ENCODE results near the gene LTBP1.
A peak's percentile ranks its signal among the peaks of the same experiment; 100 is the strongest.

LTBP1 gene

GRCh38 chr2:32947076-32947483 is 327 bp downstream of the LTBP1 start:
- Histone ChIP-seq H3K36me3 (ENCODE audit: control insufficient read depth in 2 of 2, insufficient read depth in 2 of 2, low read length in 2 of 2) (no peaks in the 10 kb centered on the region), H3K9ac (ENCODE audit: low read depth in 1 of 2, low read length in 2 of 2) (peak overlapping the region in 1 of 2 donors; percentile 73), H3K27me3 (ENCODE audit: control insufficient read depth in 2 of 2, insufficient read depth in 2 of 2, low read length in 2 of 2) (no peaks in the 10 kb centered on the region), H3K4me1 (ENCODE audit: control insufficient read depth in 2 of 2, insufficient read depth in 2 of 2, low read length in 2 of 2) (peaks cover 3 to 8% of the 10 kb centered on the region in 2 donors), H3K27ac (ENCODE audit: low read depth in 2 of 2, low read length in 2 of 2) (peak overlapping the region; percentile 69 to 78), H3K9me3 (ENCODE audit: control insufficient read depth in 2 of 2, low read length in 2 of 2) (no peaks in the 10 kb centered on the region), H3K4me3 (ENCODE audit: low read length in 2 of 2) (peak overlapping the region; percentile 73)

GRCh38 chr2:32947484-32948143 is 861 bp downstream of the LTBP1 start:
- H3K36me3 ChIP-seq (ENCODE audit: control insufficient read depth in 2 of 2, insufficient read depth in 2 of 2, low read length in 2 of 2), result no peaks in the 10 kb centered on the region
- H3K27ac ChIP-seq (ENCODE audit: low read depth in 2 of 2, low read length in 2 of 2), result peak overlapping the region; percentile 69 to 78
- peaks cover 3 to 8% of the 10 kb centered on the region in 2 donors for H3K4me1 ChIP-seq (ENCODE audit: control insufficient read depth in 2 of 2, insufficient read depth in 2 of 2, low read length in 2 of 2)
- H3K9ac ChIP-seq (ENCODE audit: low read depth in 1 of 2, low read length in 2 of 2), result peak overlapping the region; percentile 41 to 73
- no peaks in the 10 kb centered on the region for H3K9me3 ChIP-seq (ENCODE audit: control insufficient read depth in 2 of 2, low read length in 2 of 2)
- peak overlapping the region; percentile 73 for H3K4me3 ChIP-seq (ENCODE audit: low read length in 2 of 2)
- no peaks in the 10 kb centered on the region for H3K27me3 ChIP-seq (ENCODE audit: control insufficient read depth in 2 of 2, insufficient read depth in 2 of 2, low read length in 2 of 2)

- no peaks in the 10 kb centered on the region for H3K36me3 ChIP-seq (ENCODE audit: control insufficient read depth in 2 of 2, insufficient read depth in 2 of 2, low read length in 2 of 2)
- H3K4me3 ChIP-seq (ENCODE audit: low read length in 2 of 2), result peak overlapping the region; percentile 73
- no peaks in the 10 kb centered on the region for H3K27me3 ChIP-seq (ENCODE audit: control insufficient read depth in 2 of 2, insufficient read depth in 2 of 2, low read length in 2 of 2)
- H3K27ac ChIP-seq (ENCODE audit: low read depth in 2 of 2, low read length in 2 of 2), result no peak overlapping the region
- no peaks in the 10 kb centered on the region for H3K9me3 ChIP-seq (ENCODE audit: control insufficient read depth in 2 of 2, low read length in 2 of 2)
- H3K9ac ChIP-seq (ENCODE audit: low read depth in 1 of 2, low read length in 2 of 2), result peak overlapping the region in 1 of 2 donors; percentile 41
- H3K4me1 ChIP-seq (ENCODE audit: control insufficient read depth in 2 of 2, insufficient read depth in 2 of 2, low read length in 2 of 2), result peaks cover 3 to 8% of the 10 kb centered on the region in 2 donors
Measured at GRCh38 chr2:32948266-32948665, 1.5 kb downstream of the LTBP1 start.

- H3K27ac ChIP-seq (ENCODE audit: low read depth in 2 of 2, low read length in 2 of 2), result no peak overlapping the region
- H3K4me1 ChIP-seq (ENCODE audit: control insufficient read depth in 2 of 2, insufficient read depth in 2 of 2, low read length in 2 of 2), result peaks cover 3 to 8% of the 10 kb centered on the region in 2 donors
- no peaks in the 10 kb centered on the region for H3K27me3 ChIP-seq (ENCODE audit: control insufficient read depth in 2 of 2, insufficient read depth in 2 of 2, low read length in 2 of 2)
- H3K9me3 ChIP-seq (ENCODE audit: control insufficient read depth in 2 of 2, low read length in 2 of 2), result no peaks in the 10 kb centered on the region
- no peak overlapping the region for H3K4me3 ChIP-seq (ENCODE audit: low read length in 2 of 2)
- no peaks in the 10 kb centered on the region for H3K36me3 ChIP-seq (ENCODE audit: control insufficient read depth in 2 of 2, insufficient read depth in 2 of 2, low read length in 2 of 2)
- H3K9ac ChIP-seq (ENCODE audit: low read depth in 1 of 2, low read length in 2 of 2), result no peak overlapping the region
Measured at GRCh38 chr2:32949260-32949659, 2.5 kb downstream of the LTBP1 start.

- H3K27me3 ChIP-seq (ENCODE audit: control insufficient read depth in 2 of 2, insufficient read depth in 2 of 2, low read length in 2 of 2), result no peaks in the 10 kb centered on the region
- no peak overlapping the region for H3K27ac ChIP-seq (ENCODE audit: low read depth in 2 of 2, low read length in 2 of 2)
- H3K4me3 ChIP-seq (ENCODE audit: low read length in 2 of 2), result no peak overlapping the region
- no peaks in the 10 kb centered on the region for H3K9me3 ChIP-seq (ENCODE audit: control insufficient read depth in 2 of 2, low read length in 2 of 2)
- H3K36me3 ChIP-seq (ENCODE audit: control insufficient read depth in 2 of 2, insufficient read depth in 2 of 2, low read length in 2 of 2), result no peaks in the 10 kb centered on the region
- peaks cover 3 to 8% of the 10 kb centered on the region in 2 donors for H3K4me1 ChIP-seq (ENCODE audit: control insufficient read depth in 2 of 2, insufficient read depth in 2 of 2, low read length in 2 of 2)
- H3K9ac ChIP-seq (ENCODE audit: low read depth in 1 of 2, low read length in 2 of 2), result no peak overlapping the region
Measured at GRCh38 chr2:32951672-32952071, 4.9 kb downstream of the LTBP1 start.

GRCh38 chr2:32952761-32953476 is 6.2 kb downstream of the LTBP1 start:
- Histone ChIP-seq H3K27ac (ENCODE audit: low read depth in 2 of 2, low read length in 2 of 2) (no peak overlapping the region), H3K9me3 (ENCODE audit: control insufficient read depth in 2 of 2, low read length in 2 of 2) (no peaks in the 10 kb centered on the region), H3K27me3 (ENCODE audit: control insufficient read depth in 2 of 2, insufficient read depth in 2 of 2, low read length in 2 of 2) (no peaks in the 10 kb centered on the region), H3K9ac (ENCODE audit: low read depth in 1 of 2, low read length in 2 of 2) (no peak overlapping the region), H3K4me3 (ENCODE audit: low read length in 2 of 2) (no peak overlapping the region), H3K36me3 (ENCODE audit: control insufficient read depth in 2 of 2, insufficient read depth in 2 of 2, low read length in 2 of 2) (no peaks in the 10 kb centered on the region), H3K4me1 (ENCODE audit: control insufficient read depth in 2 of 2, insufficient read depth in 2 of 2, low read length in 2 of 2) (peaks cover 3 to 6% of the 10 kb centered on the region in 2 donors)

- Histone ChIP-seq H3K4me1 (ENCODE audit: control insufficient read depth in 2 of 2, insufficient read depth in 2 of 2, low read length in 2 of 2) (no peaks in the 10 kb centered on the region), H3K4me3 (ENCODE audit: low read length in 2 of 2) (no peak overlapping the region), H3K36me3 (ENCODE audit: control insufficient read depth in 2 of 2, insufficient read depth in 2 of 2, low read length in 2 of 2) (no peaks in the 10 kb centered on the region), H3K27me3 (ENCODE audit: control insufficient read depth in 2 of 2, insufficient read depth in 2 of 2, low read length in 2 of 2) (no peaks in the 10 kb centered on the region), H3K9me3 (ENCODE audit: control insufficient read depth in 2 of 2, low read length in 2 of 2) (no peaks in the 10 kb centered on the region), H3K27ac (ENCODE audit: low read depth in 2 of 2, low read length in 2 of 2) (no peak overlapping the region), H3K9ac (ENCODE audit: low read depth in 1 of 2, low read length in 2 of 2) (no peak overlapping the region)
Measured at GRCh38 chr2:32954206-32954605, 7.5 kb downstream of the LTBP1 start.

- Histone ChIP-seq H3K36me3 (ENCODE audit: control insufficient read depth in 2 of 2, insufficient read depth in 2 of 2, low read length in 2 of 2) (no peaks in the 10 kb centered on the region), H3K4me3 (ENCODE audit: low read length in 2 of 2) (no peak overlapping the region), H3K4me1 (ENCODE audit: control insufficient read depth in 2 of 2, insufficient read depth in 2 of 2, low read length in 2 of 2) (no peaks in the 10 kb centered on the region), H3K27me3 (ENCODE audit: control insufficient read depth in 2 of 2, insufficient read depth in 2 of 2, low read length in 2 of 2) (no peaks in the 10 kb centered on the region), H3K9ac (ENCODE audit: low read depth in 1 of 2, low read length in 2 of 2) (no peak overlapping the region), H3K9me3 (ENCODE audit: control insufficient read depth in 2 of 2, low read length in 2 of 2) (no peaks in the 10 kb centered on the region), H3K27ac (ENCODE audit: low read depth in 2 of 2, low read length in 2 of 2) (no peak overlapping the region)
Measured at GRCh38 chr2:32958821-32959220, 12.1 kb downstream of the LTBP1 start.

GRCh38 chr2:32960238-32960637 is 13.5 kb downstream of the LTBP1 start:
- Histone ChIP-seq H3K4me3 (ENCODE audit: low read length in 2 of 2) (no peak overlapping the region), H3K27ac (ENCODE audit: low read depth in 2 of 2, low read length in 2 of 2) (no peak overlapping the region), H3K4me1 (ENCODE audit: control insufficient read depth in 2 of 2, insufficient read depth in 2 of 2, low read length in 2 of 2) (no peaks in the 10 kb centered on the region), H3K9ac (ENCODE audit: low read depth in 1 of 2, low read length in 2 of 2) (no peak overlapping the region), H3K27me3 (ENCODE audit: control insufficient read depth in 2 of 2, insufficient read depth in 2 of 2, low read length in 2 of 2) (no peaks in the 10 kb centered on the region), H3K9me3 (ENCODE audit: control insufficient read depth in 2 of 2, low read length in 2 of 2) (no peaks in the 10 kb centered on the region), H3K36me3 (ENCODE audit: control insufficient read depth in 2 of 2, insufficient read depth in 2 of 2, low read length in 2 of 2) (no peaks in the 10 kb centered on the region)

- Histone ChIP-seq H3K9ac (ENCODE audit: low read depth in 1 of 2, low read length in 2 of 2) (no peak overlapping the region), H3K4me1 (ENCODE audit: control insufficient read depth in 2 of 2, insufficient read depth in 2 of 2, low read length in 2 of 2) (no peaks in the 10 kb centered on the region), H3K27me3 (ENCODE audit: control insufficient read depth in 2 of 2, insufficient read depth in 2 of 2, low read length in 2 of 2) (no peaks in the 10 kb centered on the region), H3K36me3 (ENCODE audit: control insufficient read depth in 2 of 2, insufficient read depth in 2 of 2, low read length in 2 of 2) (no peaks in the 10 kb centered on the region), H3K4me3 (ENCODE audit: low read length in 2 of 2) (no peak overlapping the region), H3K9me3 (ENCODE audit: control insufficient read depth in 2 of 2, low read length in 2 of 2) (no peaks in the 10 kb centered on the region), H3K27ac (ENCODE audit: low read depth in 2 of 2, low read length in 2 of 2) (no peak overlapping the region)
Measured at GRCh38 chr2:32960647-32961403, 14.1 kb downstream of the LTBP1 start.
